Measurements from ENCODE around the gene AGAP3.

AGAP3 gene

DNA sequence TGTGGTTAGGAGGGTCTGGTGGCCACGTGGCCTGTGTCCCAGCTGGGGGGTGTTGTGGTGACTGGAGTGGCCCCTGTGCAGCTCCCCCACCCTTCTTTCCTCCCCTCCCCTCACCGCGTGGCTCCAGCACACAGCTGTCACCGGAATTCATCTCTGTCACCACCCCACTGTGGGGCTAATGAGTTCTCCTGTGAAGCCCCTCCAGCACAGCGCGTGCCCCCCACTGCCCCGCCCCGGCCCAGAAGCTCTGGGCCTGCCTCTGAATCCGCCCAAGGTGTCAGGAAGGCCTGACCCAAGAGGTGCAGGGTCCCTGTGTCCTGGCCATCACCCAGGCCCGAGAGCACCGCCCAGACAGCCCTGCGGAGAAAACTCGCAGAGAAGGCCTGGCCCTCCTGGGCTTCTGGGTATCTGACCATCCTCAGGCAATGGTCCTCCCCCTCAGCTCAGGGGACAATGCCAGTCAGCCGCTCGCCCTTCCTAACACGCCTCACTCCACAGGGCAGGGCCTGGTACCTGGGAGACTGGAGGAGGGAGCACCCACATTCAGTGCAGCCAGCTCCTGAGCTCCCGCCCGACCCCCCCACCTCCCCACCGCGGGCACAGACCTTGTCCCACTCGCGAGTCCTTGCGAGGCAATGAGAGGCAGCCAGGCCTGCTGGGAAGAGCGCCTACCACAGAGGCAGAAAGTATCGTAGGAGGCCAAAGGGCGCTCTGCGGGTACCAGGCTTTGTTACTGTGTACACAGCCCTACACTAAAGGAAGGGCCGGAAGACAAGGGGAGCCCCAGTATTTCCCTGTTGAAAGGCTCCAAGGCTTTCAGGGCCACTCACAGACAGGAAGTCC is 43.1 kb downstream of the AGAP3 start:
- no peaks in the 10 kb centered on the region for H3K36me3 Mint-ChIP-seq
- H3K4me3 Mint-ChIP-seq, result no peak overlapping the region
- CTCF ChIA-PET, result interaction anchor here (0.8 to 1.4 kb wide), 2 partner anchors 119 to 159 kb away, joined by 3 read pairs; partner anchors contain the start of gene SMARCD3
- no peak overlapping the region for H3K27ac Mint-ChIP-seq
- DNase-seq, result no peak
- peaks cover 3% of the 10 kb centered on the region for H3K4me1 Mint-ChIP-seq
- H3K27me3 Mint-ChIP-seq, result peaks cover 5% of the 10 kb centered on the region
- no peaks in the 10 kb centered on the region for H3K9me3 Mint-ChIP-seq

- no peak overlapping the region for H3K27ac Mint-ChIP-seq
- CTCF ChIA-PET, result interaction anchor here (1.4 kb wide), 1 partner anchor 158 kb away, joined by 3 read pairs; no protein-coding TSS in a partner anchor
- H3K27me3 Mint-ChIP-seq, result peaks cover 5% of the 10 kb centered on the region
These were observed 43.8 kb downstream of the AGAP3 start for GRCh38 chr7:151129960-151130591.

GRCh38 chr7:151130741-151131157 is 44.5 kb downstream of the AGAP3 start:
- Mint-ChIP-seq H3K4me3 (no peak overlapping the region), H3K36me3 (no peaks in the 10 kb centered on the region), H3K4me1 (peaks cover 3% of the 10 kb centered on the region), H3K27me3 (peaks cover under 1% of the 10 kb centered on the region), H3K9me3 (no peaks in the 10 kb centered on the region), H3K27ac (no peak overlapping the region)
- CTCF ChIA-PET, result interaction anchor here (1.2 kb wide), 1 partner anchor 18 kb away, joined by 3 read pairs; no protein-coding TSS in a partner anchor
- DNase-seq, result no peak

More at GRCh38 chr7:151129960-151130591, 43.8 kb downstream of the AGAP3 start:
- Mint-ChIP-seq H3K9me3 (no peaks in the 10 kb centered on the region), H3K4me1 (peaks cover 3% of the 10 kb centered on the region), H3K36me3 (no peaks in the 10 kb centered on the region), H3K4me3 (no peak overlapping the region)
- DNase-seq, result no peak

- no peak overlapping the region for H3K27ac Mint-ChIP-seq
- no peaks in the 10 kb centered on the region for H3K36me3 Mint-ChIP-seq
- no peak overlapping the region for H3K4me3 Mint-ChIP-seq
- peaks cover 3% of the 10 kb centered on the region for H3K4me1 Mint-ChIP-seq
- no peak for DNase-seq
- no peaks in the 10 kb centered on the region for H3K9me3 Mint-ChIP-seq
- H3K27me3 Mint-ChIP-seq, result no peaks in the 10 kb centered on the region
- CTCF ChIA-PET, result interaction anchor here (1.2 kb wide), 1 partner anchor 19 kb away, joined by 3 read pairs; no protein-coding TSS in a partner anchor
These were observed 44.9 kb downstream of the AGAP3 start for GRCh38 chr7:151131224-151131591.

DNA sequence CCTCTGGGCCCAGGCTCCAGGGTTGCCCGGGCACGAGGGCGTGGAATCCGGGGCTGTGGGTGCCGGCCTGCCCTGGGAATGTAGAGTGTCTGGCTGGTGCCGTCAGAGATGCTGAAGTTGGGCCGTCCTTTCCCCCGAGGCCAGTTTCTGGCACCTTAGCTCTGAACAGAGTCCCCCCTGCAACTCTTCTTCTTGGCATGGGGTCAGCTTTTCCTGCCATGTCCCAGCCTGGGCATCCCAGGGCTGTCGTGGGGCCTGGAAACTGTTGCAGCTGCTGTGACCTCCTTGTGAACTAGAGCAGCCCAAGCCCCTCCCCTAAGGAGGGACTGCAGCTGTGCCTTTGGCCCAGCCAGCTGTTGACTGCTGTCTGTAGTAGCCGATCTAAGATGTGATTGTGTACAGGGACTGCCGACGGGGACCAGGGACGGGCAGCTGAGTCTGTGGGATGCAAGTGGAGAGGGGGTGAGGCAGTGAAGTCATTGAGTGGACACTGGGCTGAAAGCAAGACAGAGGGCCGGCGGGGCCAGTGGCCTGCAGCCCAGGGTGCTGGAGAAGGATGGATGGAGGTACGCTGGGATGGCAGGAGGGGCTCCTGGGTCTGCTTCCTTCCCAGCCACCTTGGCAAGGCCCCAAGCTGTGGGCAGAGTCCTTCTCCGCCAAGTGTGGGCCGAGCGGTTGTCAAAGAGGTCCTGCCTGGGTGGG is 45.5 kb downstream of the AGAP3 start:
- Mint-ChIP-seq H3K27ac (no peak overlapping the region), H3K4me1 (peaks cover 3% of the 10 kb centered on the region), H3K27me3 (no peaks in the 10 kb centered on the region), H3K36me3 (no peaks in the 10 kb centered on the region), H3K4me3 (no peak overlapping the region), H3K9me3 (no peaks in the 10 kb centered on the region)
- CTCF ChIA-PET, result interaction anchor here (1.2 to 1.5 kb wide), 2 partner anchors 8 to 19 kb away, joined by 3 to 6 read pairs; no protein-coding TSS in a partner anchor
- no peak for DNase-seq

- Mint-ChIP-seq H3K4me3 (no peak overlapping the region), H3K27ac (no peak overlapping the region), H3K36me3 (no peaks in the 10 kb centered on the region), H3K4me1 (peaks cover 3% of the 10 kb centered on the region), H3K27me3 (no peaks in the 10 kb centered on the region), H3K9me3 (no peaks in the 10 kb centered on the region)
- no peak for DNase-seq
- CTCF ChIA-PET, result interaction anchor here (1.5 kb wide), 1 partner anchor 9 kb away, joined by 6 read pairs; no protein-coding TSS in a partner anchor
These were observed 46.4 kb downstream of the AGAP3 start for GRCh38 chr7:151132461-151133205.

- peaks cover 3% of the 10 kb centered on the region for H3K4me1 Mint-ChIP-seq
- no peak overlapping the region for H3K4me3 Mint-ChIP-seq
- no peak for DNase-seq
- H3K36me3 Mint-ChIP-seq, result no peaks in the 10 kb centered on the region
- H3K27me3 Mint-ChIP-seq, result no peaks in the 10 kb centered on the region
- no peak overlapping the region for H3K27ac Mint-ChIP-seq
- CTCF ChIA-PET, result interaction anchor here (1.5 kb wide), 1 partner anchor 9 kb away, joined by 6 read pairs; no protein-coding TSS in a partner anchor
- H3K9me3 Mint-ChIP-seq, result no peaks in the 10 kb centered on the region
These were observed 47.2 kb downstream of the AGAP3 start for GRCh38 chr7:151133266-151133985.

GRCh38 chr7:151133986-151134742 is 47.9 kb downstream of the AGAP3 start:
- Mint-ChIP-seq H3K4me1 (peaks cover 3% of the 10 kb centered on the region), H3K4me3 (no peak overlapping the region), H3K27me3 (no peaks in the 10 kb centered on the region), H3K36me3 (no peaks in the 10 kb centered on the region), H3K9me3 (no peaks in the 10 kb centered on the region), H3K27ac (no peak overlapping the region)
- no peak for DNase-seq
- CTCF ChIA-PET, result no interaction called here

DNA sequence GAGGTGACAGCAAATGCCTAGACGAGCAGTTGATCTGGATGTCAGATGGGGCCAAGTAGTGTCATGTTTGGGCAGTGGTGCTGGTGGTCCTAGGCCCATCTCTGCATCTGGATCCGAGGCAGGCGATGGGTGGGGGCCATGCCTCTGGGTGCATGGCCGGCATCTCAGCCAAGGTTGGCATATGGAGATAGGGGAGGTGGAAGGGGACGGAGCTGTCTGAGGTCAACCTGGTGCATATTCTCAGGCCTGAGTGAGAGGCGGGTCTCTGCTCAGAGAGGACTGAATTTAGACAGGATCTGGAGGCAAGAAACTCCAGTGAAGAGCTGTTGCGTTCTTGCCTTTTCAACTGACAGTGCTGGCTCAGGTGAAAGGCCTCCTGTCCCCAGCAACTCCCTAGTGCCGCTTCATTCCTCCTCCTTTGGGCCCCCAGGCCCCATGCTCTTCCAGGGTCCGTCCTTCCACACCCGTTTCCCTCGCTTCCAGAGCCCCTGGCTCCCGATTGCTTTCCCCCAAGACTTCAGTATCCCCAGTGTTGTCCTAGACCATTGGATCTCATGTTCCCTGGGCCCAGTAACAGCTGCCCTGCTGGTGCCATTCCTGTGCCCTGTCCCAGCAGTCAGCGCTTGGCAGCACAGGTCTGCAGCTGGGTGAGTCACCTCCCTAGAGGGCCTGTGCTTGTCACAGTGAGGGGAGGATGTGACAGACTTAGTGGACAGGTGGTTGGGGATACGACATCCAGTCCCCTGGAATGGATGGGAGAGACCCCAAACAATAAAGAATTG is 48.7 kb downstream of the AGAP3 start:
- Mint-ChIP-seq H3K27me3 (no peaks in the 10 kb centered on the region), H3K4me3 (no peak overlapping the region), H3K9me3 (no peaks in the 10 kb centered on the region), H3K36me3 (no peaks in the 10 kb centered on the region), H3K27ac (no peak overlapping the region), H3K4me1 (peaks cover 3% of the 10 kb centered on the region)
- no peak for DNase-seq
- CTCF ChIA-PET, result no interaction called here

DNA sequence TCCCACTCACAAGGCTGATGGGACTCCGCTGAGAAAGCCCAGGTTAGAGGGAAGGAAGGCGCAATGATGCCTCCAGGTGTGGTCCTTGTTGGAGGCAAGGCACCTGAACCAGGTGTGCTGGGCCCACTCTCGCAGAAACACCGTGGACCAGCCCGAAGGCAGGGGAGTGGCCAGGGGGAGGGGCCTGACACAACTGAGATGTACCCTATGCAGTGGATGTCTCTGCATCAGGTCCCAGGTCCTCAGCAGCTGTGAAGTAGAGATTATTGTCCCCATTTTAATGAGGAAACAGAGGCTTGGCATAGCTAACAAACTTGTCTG is 49.2 kb downstream of the AGAP3 start:
- Mint-ChIP-seq H3K4me1 (no peaks in the 10 kb centered on the region), H3K36me3 (no peaks in the 10 kb centered on the region), H3K9me3 (no peaks in the 10 kb centered on the region), H3K27ac (no peak overlapping the region), H3K27me3 (no peaks in the 10 kb centered on the region), H3K4me3 (no peak overlapping the region)
- no peak for DNase-seq
- CTCF ChIA-PET, result no interaction called here

GRCh38 chr7:151135866-151136843 is 49.9 kb downstream of the AGAP3 start:
- Mint-ChIP-seq H3K4me1 (no peaks in the 10 kb centered on the region), H3K36me3 (no peaks in the 10 kb centered on the region), H3K27ac (no peak overlapping the region), H3K27me3 (no peaks in the 10 kb centered on the region), H3K4me3 (no peak overlapping the region), H3K9me3 (no peaks in the 10 kb centered on the region)
- DNase-seq, result no peak
- CTCF ChIA-PET, result interaction anchor here (0.7 kb wide), 1 partner anchor 26 kb away, joined by 3 read pairs; no protein-coding TSS in a partner anchor

All from activated naive CD4-positive, alpha-beta T cell treated with anti-CD3 and anti-CD28 coated beads, Interleukin-2, amount 10 ng/mL, durations not matched to agents 7 days and 5 days (primary cell).